Liver (tissue), 3 donors: Measurements from ENCODE around the gene UBC.

Experiments used
- MAX ChIP-seq: IDR thresholded peaks from 2 replicates; pipeline ENCODE4 v1.6.1; 2016; ENCODE audit warnings: antibody characterized with exemption
- NR2F2 ChIP-seq: IDR thresholded peaks from 2 replicates; pipeline ENCODE4 v1.6.1; 2016; ENCODE audit warnings: antibody characterized with exemption
- RAD21 ChIP-seq, 2 donors: IDR thresholded peaks; 2 replicates each; pipeline ENCODE4 v1.6.1; 2016; ENCODE audit warnings: antibody characterized with exemption in 2 of 2, mild to moderate bottlenecking in 2 of 2
- ZBTB33 ChIP-seq: IDR thresholded peaks from 2 replicates; pipeline ENCODE4 v1.6.1; 2016; ENCODE audit warnings: antibody characterized with exemption
- TF ChIP-seq, protein P1 (sequence below): fragments of 150-350 bp; IDR thresholded peaks from 2 replicates; pipeline ENCODE4 v1.5.1; 2017; ENCODE audit warnings: improper control_type of control experiment, low read depth, low read length; ENCODE audit not compliant: missing input control
- donor health status: healthy.
- donor health status: healthy.

- TF ChIP-seq, protein P1, sequence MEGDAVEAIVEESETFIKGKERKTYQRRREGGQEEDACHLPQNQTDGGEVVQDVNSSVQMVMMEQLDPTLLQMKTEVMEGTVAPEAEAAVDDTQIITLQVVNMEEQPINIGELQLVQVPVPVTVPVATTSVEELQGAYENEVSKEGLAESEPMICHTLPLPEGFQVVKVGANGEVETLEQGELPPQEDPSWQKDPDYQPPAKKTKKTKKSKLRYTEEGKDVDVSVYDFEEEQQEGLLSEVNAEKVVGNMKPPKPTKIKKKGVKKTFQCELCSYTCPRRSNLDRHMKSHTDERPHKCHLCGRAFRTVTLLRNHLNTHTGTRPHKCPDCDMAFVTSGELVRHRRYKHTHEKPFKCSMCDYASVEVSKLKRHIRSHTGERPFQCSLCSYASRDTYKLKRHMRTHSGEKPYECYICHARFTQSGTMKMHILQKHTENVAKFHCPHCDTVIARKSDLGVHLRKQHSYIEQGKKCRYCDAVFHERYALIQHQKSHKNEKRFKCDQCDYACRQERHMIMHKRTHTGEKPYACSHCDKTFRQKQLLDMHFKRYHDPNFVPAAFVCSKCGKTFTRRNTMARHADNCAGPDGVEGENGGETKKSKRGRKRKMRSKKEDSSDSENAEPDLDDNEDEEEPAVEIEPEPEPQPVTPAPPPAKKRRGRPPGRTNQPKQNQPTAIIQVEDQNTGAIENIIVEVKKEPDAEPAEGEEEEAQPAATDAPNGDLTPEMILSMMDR: no peak
- TF ChIP-seq MAX (peak; percentile 97), RAD21 (IDR thresholded peaks at IDR 0.05) (peak in 1 of 2 donors; percentile 44), NR2F2 (peak; percentile 93), ZBTB33 (no peak)
These were observed 9.9 kb downstream of the UBC start for GRCh38 chr12:124904306-124905098.
